ENCODE results near the gene NISCH.

DNA sequence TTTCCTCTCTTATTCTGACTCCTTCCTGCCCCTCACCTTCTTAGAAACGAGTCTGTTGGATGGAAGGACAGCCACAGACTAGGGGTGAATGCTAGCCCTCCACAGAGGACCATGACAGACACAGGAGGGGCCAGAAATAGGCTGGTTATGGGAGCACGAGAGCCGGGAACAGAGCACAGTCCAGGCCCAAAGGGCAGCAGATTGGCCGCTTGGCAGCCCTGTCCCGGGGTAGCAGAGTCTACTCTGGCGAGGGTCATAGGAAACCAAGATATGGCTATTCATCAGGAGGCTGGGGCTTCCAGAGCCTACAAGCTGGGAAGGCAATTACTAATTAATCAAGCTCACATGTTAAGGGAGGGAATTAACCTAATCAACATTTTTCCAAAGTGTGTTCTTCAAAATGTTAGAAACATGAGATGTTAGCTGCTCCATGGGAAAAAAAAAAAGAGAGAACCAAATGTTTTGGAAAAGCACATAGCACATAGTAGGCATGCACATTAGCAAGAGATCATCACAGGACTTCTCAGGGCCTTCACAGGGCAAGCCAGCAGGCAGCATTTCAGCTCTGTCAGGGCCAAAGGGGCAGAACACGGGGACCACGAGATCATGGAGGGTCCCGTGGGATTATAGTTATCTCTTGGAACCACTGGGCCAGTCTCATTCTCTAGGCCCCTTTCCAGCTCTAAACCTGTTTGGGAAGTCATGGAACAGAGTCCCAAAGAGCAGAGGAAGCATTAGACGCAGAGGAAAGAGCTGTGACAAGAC lies 23.8 kb upstream of the NISCH start:
- TF ChIP-seq, protein P1, sequence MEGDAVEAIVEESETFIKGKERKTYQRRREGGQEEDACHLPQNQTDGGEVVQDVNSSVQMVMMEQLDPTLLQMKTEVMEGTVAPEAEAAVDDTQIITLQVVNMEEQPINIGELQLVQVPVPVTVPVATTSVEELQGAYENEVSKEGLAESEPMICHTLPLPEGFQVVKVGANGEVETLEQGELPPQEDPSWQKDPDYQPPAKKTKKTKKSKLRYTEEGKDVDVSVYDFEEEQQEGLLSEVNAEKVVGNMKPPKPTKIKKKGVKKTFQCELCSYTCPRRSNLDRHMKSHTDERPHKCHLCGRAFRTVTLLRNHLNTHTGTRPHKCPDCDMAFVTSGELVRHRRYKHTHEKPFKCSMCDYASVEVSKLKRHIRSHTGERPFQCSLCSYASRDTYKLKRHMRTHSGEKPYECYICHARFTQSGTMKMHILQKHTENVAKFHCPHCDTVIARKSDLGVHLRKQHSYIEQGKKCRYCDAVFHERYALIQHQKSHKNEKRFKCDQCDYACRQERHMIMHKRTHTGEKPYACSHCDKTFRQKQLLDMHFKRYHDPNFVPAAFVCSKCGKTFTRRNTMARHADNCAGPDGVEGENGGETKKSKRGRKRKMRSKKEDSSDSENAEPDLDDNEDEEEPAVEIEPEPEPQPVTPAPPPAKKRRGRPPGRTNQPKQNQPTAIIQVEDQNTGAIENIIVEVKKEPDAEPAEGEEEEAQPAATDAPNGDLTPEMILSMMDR (IDR thresholded peaks at IDR 0.05): no peak
- TF ChIP-seq EZH2 (IDR thresholded peaks at IDR 0.05): no peak
